HEK293 (cell line): ENCODE results near the gene SF3B6.

ENCODE experiments used
- KLF9 ChIP-seq: fragments of 450-650 bp; formaldehyde crosslinking; IDR thresholded peaks from 2 replicates; pipeline ENCODE4 v1.5.1; 2016; ENCODE audit warnings: missing biosample characterization, missing genetic modification characterization, low read depth
- PRDM1 ChIP-seq: fragments of 450-650 bp; formaldehyde crosslinking; IDR thresholded peaks from 2 replicates; pipeline ENCODE4; 2016; ENCODE audit warnings: missing biosample characterization, missing genetic modification characterization
- SCRT1 ChIP-seq: fragments of 450-650 bp; formaldehyde crosslinking; IDR thresholded peaks from 2 replicates; pipeline ENCODE4 v1.5.1; 2016; ENCODE audit warnings: missing biosample characterization, missing genetic modification characterization, borderline replicate concordance
- SCRT2 ChIP-seq: fragments of 450-650 bp; formaldehyde crosslinking; IDR thresholded peaks from 2 replicates; pipeline ENCODE4 v1.5.1; 2016; ENCODE audit warnings: missing biosample characterization, missing genetic modification characterization
- SP2 ChIP-seq: fragments of 450-650 bp; formaldehyde crosslinking; IDR thresholded peaks from 2 replicates; pipeline ENCODE4 v1.5.1; 2016; ENCODE audit warnings: missing biosample characterization, missing genetic modification characterization
- YY1 ChIP-seq: fragments of 450-650 bp; formaldehyde crosslinking; IDR thresholded peaks from 2 replicates; pipeline ENCODE4 v1.5.1; 2018; ENCODE audit warnings: missing biosample characterization, missing genetic modification characterization
- ZBTB17 ChIP-seq: fragments of 450-650 bp; formaldehyde crosslinking; IDR thresholded peaks from 2 replicates; pipeline ENCODE4 v1.5.1; 2016; ENCODE audit warnings: missing biosample characterization, missing genetic modification characterization
- ZBTB21 ChIP-seq: fragments of 450-650 bp; formaldehyde crosslinking; IDR thresholded peaks from 2 replicates; pipeline ENCODE4 v1.5.1; 2017; ENCODE audit warnings: missing biosample characterization, missing genetic modification characterization
- ZNF114 ChIP-seq: fragments of 450-650 bp; formaldehyde crosslinking; IDR thresholded peaks from 2 replicates; pipeline ENCODE4 v1.5.0; 2017; ENCODE audit warnings: missing biosample characterization, missing genetic modification characterization
- ZNF155 ChIP-seq: fragments of 450-650 bp; formaldehyde crosslinking; IDR thresholded peaks from 2 replicates; pipeline ENCODE4 v1.5.1; 2016; ENCODE audit warnings: missing biosample characterization, missing genetic modification characterization
- ZNF157 ChIP-seq: fragments of 450-650 bp; formaldehyde crosslinking; IDR thresholded peaks from 2 replicates; pipeline ENCODE4 v1.5.1; 2016; ENCODE audit warnings: missing biosample characterization, missing genetic modification characterization
- ZNF202 ChIP-seq: fragments of 450-650 bp; formaldehyde crosslinking; IDR thresholded peaks from 2 replicates; pipeline ENCODE4 v1.5.1; 2016; ENCODE audit warnings: missing biosample characterization, missing genetic modification characterization, borderline replicate concordance
- ZNF223 ChIP-seq: fragments of 450-650 bp; formaldehyde crosslinking; IDR thresholded peaks from 2 replicates; pipeline ENCODE4 v1.5.1; 2016; ENCODE audit warnings: missing biosample characterization, missing genetic modification characterization
- ZNF335 ChIP-seq: fragments of 450-650 bp; formaldehyde crosslinking; conservative IDR thresholded peaks from 2 replicates; pipeline ENCODE4 v1.5.1; 2016; ENCODE audit warnings: missing biosample characterization, missing genetic modification characterization
- ZNF521 ChIP-seq: fragments of 450-650 bp; formaldehyde crosslinking; IDR thresholded peaks from 2 replicates; pipeline ENCODE4 v1.5.1; 2017; ENCODE audit warnings: missing biosample characterization, mild to moderate bottlenecking, missing genetic modification characterization
- ZNF600 ChIP-seq: fragments of 450-650 bp; formaldehyde crosslinking; IDR thresholded peaks from 2 replicates; pipeline ENCODE4 v1.5.1; 2016; ENCODE audit warnings: missing biosample characterization, missing genetic modification characterization
- ZNF623 ChIP-seq: fragments of 450-650 bp; formaldehyde crosslinking; IDR thresholded peaks from 2 replicates; pipeline ENCODE4 v1.5.1; 2016; ENCODE audit warnings: missing biosample characterization, missing genetic modification characterization
- ZNF660 ChIP-seq: fragments of 450-650 bp; IDR thresholded peaks from 2 replicates; pipeline ENCODE4 v1.5.1; 2018; ENCODE audit warnings: missing biosample characterization, mild to moderate bottlenecking, missing genetic modification characterization
- ZNF707 ChIP-seq: fragments of 450-650 bp; formaldehyde crosslinking; IDR thresholded peaks from 2 replicates; pipeline ENCODE4 v1.5.1; 2016; ENCODE audit warnings: missing biosample characterization, missing genetic modification characterization
- ZNF792 ChIP-seq: fragments of 450-650 bp; formaldehyde crosslinking; IDR thresholded peaks from 2 replicates; pipeline ENCODE4 v1.5.1; 2016; ENCODE audit warnings: missing biosample characterization, missing genetic modification characterization
- ZNF837 ChIP-seq: fragments of 450-650 bp; formaldehyde crosslinking; IDR thresholded peaks from 2 replicates; pipeline ENCODE4 v1.5.1; 2016; ENCODE audit warnings: missing biosample characterization, missing genetic modification characterization
- ZSCAN30 ChIP-seq: fragments of 450-650 bp; IDR thresholded peaks from 2 replicates; pipeline ENCODE4 v1.5.1; 2018; ENCODE audit warnings: missing biosample characterization, mild to moderate bottlenecking, missing genetic modification characterization, moderate library complexity
- TF ChIP-seq, protein P1 (sequence below): fragments of 450-650 bp; formaldehyde crosslinking; IDR thresholded peaks from 2 replicates; pipeline ENCODE4 v1.5.1; 2017; ENCODE audit warnings: missing biosample characterization, missing genetic modification characterization
- TF ChIP-seq, protein P2 (sequence below): fragments of 450-650 bp; formaldehyde crosslinking; conservative IDR thresholded peaks from 2 replicates; pipeline ENCODE4 v1.5.1; 2016; ENCODE audit warnings: low read depth, missing biosample characterization, missing genetic modification characterization
- TF ChIP-seq, protein P3 (sequence below): fragments of 450-650 bp; formaldehyde crosslinking; IDR thresholded peaks from 2 replicates; pipeline ENCODE4 v1.5.1; 2017; ENCODE audit warnings: missing biosample characterization, missing genetic modification characterization
- TF ChIP-seq, protein P4 (sequence below): fragments of 450-650 bp; formaldehyde crosslinking; IDR thresholded peaks from 2 replicates; pipeline ENCODE4; 2016; ENCODE audit warnings: missing biosample characterization, missing genetic modification characterization
- TF ChIP-seq, protein P5 (sequence below): fragments of 450-650 bp; formaldehyde crosslinking; IDR thresholded peaks from 2 replicates; pipeline ENCODE4 v1.5.1; 2016; ENCODE audit warnings: missing biosample characterization, missing genetic modification characterization
- TF ChIP-seq, protein P6 (sequence below): fragments of 450-650 bp; formaldehyde crosslinking; optimal IDR thresholded peaks from 2 replicates; pipeline ENCODE3; 2016; ENCODE audit warnings: missing biosample characterization, mild to moderate bottlenecking, missing genetic modification characterization
- TF ChIP-seq, protein P7 (sequence below): fragments of 450-650 bp; formaldehyde crosslinking; IDR thresholded peaks from 2 replicates; pipeline ENCODE4 v1.5.1; 2017; ENCODE audit warnings: missing biosample characterization, missing genetic modification characterization

SF3B6 gene

DNA sequence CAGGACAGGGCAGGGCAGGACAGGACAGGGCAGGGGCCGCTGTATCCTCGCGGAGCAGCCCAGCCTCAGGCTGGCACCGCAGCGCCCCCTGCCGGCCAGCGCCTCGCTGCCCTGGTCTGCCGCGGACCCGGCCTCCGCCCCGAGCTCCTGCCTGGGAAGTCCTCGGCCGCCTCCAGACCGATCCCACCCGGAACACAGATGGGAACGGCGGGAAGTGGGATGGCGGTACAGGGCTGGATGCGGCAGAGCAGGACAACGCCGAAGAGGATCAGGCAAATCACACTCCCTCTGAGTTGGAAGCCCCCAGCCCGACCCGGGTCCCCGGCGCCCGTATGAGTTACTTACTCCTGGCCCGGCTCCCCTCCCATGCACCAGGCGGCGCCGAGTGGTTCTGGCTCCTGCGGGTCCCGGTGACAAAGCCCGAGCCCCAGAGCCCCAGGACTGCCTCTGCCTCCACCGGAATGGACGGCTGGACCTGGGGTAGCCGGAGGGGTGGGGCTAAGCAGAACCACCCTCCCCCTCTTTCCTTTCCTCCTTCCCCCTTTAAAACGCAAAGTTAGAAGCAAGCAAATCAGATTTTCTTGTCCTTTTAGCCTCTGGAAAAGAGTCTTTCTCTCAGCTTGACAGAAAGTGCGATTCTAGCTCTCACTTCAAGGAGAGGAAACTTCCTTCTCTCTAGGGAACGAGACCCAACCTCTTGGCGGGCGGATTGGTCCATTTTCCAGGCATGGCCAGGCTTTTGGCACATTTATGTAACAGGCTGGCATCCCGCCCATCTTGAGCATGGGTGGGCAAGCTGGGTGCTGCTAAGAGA, 8.5 kb upstream of the SF3B6 start, which contains the start of gene TP53I3 (continued):
- TF ChIP-seq, protein P1, sequence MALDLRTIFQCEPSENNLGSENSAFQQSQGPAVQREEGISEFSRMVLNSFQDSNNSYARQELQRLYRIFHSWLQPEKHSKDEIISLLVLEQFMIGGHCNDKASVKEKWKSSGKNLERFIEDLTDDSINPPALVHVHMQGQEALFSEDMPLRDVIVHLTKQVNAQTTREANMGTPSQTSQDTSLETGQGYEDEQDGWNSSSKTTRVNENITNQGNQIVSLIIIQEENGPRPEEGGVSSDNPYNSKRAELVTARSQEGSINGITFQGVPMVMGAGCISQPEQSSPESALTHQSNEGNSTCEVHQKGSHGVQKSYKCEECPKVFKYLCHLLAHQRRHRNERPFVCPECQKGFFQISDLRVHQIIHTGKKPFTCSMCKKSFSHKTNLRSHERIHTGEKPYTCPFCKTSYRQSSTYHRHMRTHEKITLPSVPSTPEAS (tag by site-specific recombination), result 0 out of 2 replicates have a peak, but pooled peaks have one; percentile 36
- TF ChIP-seq ZNF600 (tag by site-specific recombination), result peak; percentile 99
- TF ChIP-seq ZBTB21 (tag by site-specific recombination), result no peak
- TF ChIP-seq, protein P2, sequence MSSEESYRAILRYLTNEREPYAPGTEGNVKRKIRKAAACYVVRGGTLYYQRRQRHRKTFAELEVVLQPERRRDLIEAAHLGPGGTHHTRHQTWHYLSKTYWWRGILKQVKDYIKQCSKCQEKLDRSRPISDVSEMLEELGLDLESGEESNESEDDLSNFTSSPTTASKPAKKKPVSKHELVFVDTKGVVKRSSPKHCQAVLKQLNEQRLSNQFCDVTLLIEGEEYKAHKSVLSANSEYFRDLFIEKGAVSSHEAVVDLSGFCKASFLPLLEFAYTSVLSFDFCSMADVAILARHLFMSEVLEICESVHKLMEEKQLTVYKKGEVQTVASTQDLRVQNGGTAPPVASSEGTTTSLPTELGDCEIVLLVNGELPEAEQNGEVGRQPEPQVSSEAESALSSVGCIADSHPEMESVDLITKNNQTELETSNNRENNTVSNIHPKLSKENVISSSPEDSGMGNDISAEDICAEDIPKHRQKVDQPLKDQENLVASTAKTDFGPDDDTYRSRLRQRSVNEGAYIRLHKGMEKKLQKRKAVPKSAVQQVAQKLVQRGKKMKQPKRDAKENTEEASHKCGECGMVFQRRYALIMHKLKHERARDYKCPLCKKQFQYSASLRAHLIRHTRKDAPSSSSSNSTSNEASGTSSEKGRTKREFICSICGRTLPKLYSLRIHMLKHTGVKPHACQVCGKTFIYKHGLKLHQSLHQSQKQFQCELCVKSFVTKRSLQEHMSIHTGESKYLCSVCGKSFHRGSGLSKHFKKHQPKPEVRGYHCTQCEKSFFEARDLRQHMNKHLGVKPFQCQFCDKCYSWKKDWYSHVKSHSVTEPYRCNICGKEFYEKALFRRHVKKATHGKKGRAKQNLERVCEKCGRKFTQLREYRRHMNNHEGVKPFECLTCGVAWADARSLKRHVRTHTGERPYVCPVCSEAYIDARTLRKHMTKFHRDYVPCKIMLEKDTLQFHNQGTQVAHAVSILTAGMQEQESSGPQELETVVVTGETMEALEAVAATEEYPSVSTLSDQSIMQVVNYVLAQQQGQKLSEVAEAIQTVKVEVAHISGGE (tag by site-specific recombination), result peak; percentile 60; the same call in 1 of the 2 replicates
- no peak for TF ChIP-seq ZNF792
- no peak; the same call in 1 of the 2 replicates for TF ChIP-seq KLF9
- TF ChIP-seq ZNF521 (tag by site-specific recombination), result no peak
- peak; percentile 83; the same call in 1 of the 2 replicates for TF ChIP-seq ZSCAN30
- no peak for TF ChIP-seq ZNF202 (tag by site-specific recombination)
- peak; percentile 92 for TF ChIP-seq ZNF335 (tag by site-specific recombination)
- TF ChIP-seq ZNF660 (tag by site-specific recombination), result peak; percentile 47; the same call in 1 of the 2 replicates
- no peak for TF ChIP-seq ZNF114 (tag by site-specific recombination)
- no peak for TF ChIP-seq SCRT1 (tag by site-specific recombination)
- TF ChIP-seq PRDM1, result peak; percentile 81
- no peak for TF ChIP-seq ZNF157
- TF ChIP-seq, protein P3, sequence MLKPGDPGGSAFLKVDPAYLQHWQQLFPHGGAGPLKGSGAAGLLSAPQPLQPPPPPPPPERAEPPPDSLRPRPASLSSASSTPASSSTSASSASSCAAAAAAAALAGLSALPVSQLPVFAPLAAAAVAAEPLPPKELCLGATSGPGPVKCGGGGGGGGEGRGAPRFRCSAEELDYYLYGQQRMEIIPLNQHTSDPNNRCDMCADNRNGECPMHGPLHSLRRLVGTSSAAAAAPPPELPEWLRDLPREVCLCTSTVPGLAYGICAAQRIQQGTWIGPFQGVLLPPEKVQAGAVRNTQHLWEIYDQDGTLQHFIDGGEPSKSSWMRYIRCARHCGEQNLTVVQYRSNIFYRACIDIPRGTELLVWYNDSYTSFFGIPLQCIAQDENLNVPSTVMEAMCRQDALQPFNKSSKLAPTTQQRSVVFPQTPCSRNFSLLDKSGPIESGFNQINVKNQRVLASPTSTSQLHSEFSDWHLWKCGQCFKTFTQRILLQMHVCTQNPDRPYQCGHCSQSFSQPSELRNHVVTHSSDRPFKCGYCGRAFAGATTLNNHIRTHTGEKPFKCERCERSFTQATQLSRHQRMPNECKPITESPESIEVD (tag by site-specific recombination), result no peak
- no peak for TF ChIP-seq ZNF837 (tag by site-specific recombination)
- TF ChIP-seq, protein P4, sequence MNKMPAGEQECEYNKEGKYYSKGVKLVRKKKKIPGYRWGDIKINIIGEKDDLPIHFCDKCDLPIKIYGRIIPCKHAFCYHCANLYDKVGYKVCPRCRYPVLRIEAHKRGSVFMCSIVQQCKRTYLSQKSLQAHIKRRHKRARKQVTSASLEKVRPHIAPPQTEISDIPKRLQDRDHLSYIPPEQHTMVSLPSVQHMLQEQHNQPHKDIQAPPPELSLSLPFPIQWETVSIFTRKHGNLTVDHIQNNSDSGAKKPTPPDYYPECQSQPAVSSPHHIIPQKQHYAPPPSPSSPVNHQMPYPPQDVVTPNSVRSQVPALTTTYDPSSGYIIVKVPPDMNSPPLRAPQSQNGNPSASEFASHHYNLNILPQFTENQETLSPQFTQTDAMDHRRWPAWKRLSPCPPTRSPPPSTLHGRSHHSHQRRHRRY (tag by site-specific recombination), result no peak
- TF ChIP-seq ZBTB17 (tag by site-specific recombination), result peak; percentile 95
- TF ChIP-seq SP2 (tag by site-specific recombination), result peak; percentile 67
- TF ChIP-seq, protein P5, sequence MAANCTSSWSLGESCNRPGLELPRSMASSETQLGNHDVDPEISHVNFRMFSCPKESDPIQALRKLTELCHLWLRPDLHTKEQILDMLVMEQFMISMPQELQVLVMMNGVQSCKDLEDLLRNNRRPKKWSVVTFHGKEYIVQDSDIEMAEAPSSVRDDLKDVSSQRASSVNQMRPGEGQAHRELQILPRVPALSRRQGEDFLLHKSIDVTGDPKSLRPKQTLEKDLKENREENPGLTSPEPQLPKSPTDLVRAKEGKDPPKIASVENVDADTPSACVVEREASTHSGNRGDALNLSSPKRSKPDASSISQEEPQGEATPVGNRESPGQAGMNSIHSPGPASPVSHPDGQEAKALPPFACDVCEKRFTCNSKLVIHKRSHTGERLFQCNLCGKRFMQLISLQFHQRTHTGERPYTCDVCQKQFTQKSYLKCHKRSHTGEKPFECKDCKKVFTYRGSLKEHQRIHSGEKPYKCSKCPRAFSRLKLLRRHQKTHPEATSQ, result no peak
- TF ChIP-seq ZNF707 (tag by site-specific recombination), result no peak
- TF ChIP-seq, protein P6, sequence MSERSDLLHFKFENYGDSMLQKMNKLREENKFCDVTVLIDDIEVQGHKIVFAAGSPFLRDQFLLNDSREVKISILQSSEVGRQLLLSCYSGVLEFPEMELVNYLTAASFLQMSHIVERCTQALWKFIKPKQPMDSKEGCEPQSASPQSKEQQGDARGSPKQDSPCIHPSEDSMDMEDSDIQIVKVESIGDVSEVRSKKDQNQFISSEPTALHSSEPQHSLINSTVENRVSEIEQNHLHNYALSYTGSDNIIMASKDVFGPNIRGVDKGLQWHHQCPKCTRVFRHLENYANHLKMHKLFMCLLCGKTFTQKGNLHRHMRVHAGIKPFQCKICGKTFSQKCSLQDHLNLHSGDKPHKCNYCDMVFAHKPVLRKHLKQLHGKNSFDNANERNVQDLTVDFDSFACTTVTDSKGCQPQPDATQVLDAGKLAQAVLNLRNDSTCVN, result peak; percentile 47
- 0 out of 2 replicates have a peak, but pooled peaks have one; percentile 8 for TF ChIP-seq SCRT2 (tag by site-specific recombination)
- no peak for TF ChIP-seq ZNF155 (tag by site-specific recombination)
- TF ChIP-seq YY1 (tag by site-specific recombination), result 0 out of 2 replicates have a peak, but pooled peaks have one; percentile 39
- no peak for TF ChIP-seq ZNF623 (tag by site-specific recombination)
- no peak for TF ChIP-seq ZNF223 (tag by site-specific recombination)
- TF ChIP-seq, protein P7, sequence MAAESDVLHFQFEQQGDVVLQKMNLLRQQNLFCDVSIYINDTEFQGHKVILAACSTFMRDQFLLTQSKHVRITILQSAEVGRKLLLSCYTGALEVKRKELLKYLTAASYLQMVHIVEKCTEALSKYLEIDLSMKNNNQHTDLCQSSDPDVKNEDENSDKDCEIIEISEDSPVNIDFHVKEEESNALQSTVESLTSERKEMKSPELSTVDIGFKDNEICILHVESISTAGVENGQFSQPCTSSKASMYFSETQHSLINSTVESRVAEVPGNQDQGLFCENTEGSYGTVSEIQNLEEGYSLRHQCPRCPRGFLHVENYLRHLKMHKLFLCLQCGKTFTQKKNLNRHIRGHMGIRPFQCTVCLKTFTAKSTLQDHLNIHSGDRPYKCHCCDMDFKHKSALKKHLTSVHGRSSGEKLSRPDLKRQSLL (tag by site-specific recombination), result 0 out of 2 replicates have a peak, but pooled peaks have one; percentile 4
